Tibial artery (tissue), 4 donors: Measurements from ENCODE around the gene KLHL6.

Experiments
- DNase-seq, 2 donors: peaks; one replicate each; pipeline ENCODE4 v3.0.0-alpha.2; 2019
- H3K27ac ChIP-seq, 2 donors: fragments of 200-600 bp; sonication (generic) in 1 of 2; 1 replicate in 1 of 2; 2 replicates in 1 of 2; pipeline ENCODE4 v1.5.1; 2018 to 2019; ENCODE audit warnings: mild to moderate bottlenecking in 1 of 2
- H3K27me3 ChIP-seq, 2 donors: fragments of 200-600 bp; sonication (generic) in 1 of 2; one replicate each; pipeline versions ENCODE4 v1.5.1 to v1.6.0; 2016 to 2019
- H3K36me3 ChIP-seq, 3 donors: fragments of 200-600 bp; sonication (generic) in 2 of 3; one replicate each; pipeline ENCODE4 v1.5.1; 2016 to 2019; ENCODE audit warnings: mild to moderate bottlenecking in 2 of 3
- H3K4me1 ChIP-seq, 4 donors: fragments of 200-600 bp; sonication (generic) in 2 of 4; 1 replicate in 3 of 4; 2 replicates in 1 of 4; pipeline ENCODE4 v1.5.1; 2016 to 2019
- H3K4me3 ChIP-seq, 2 donors: fragments of 200-600 bp; sonication (generic) in 1 of 2; 1 replicate in 1 of 2; 2 replicates in 1 of 2; pipeline ENCODE4 v1.5.1; 2018 to 2019; ENCODE audit warnings: mild to moderate bottlenecking in 2 of 2
- H3K9me3 ChIP-seq, 3 donors: fragments of 200-600 bp; sonication (generic) in 1 of 3; one replicate each; pipeline ENCODE4 v1.5.1; 2016 to 2019
- CTCF ChIP-seq, 2 experiments: fragments of 200-600 bp in 1 of 2; fragments of 450-650 bp in 1 of 2; IDR thresholded peaks; one replicate each; pipeline ENCODE4 v1.5.1; 2017 to 2019; ENCODE audit warnings: antibody characterized with exemption in 2 of 2, mild to moderate bottlenecking in 1 of 2, moderate library complexity in 1 of 2
- intact Hi-C: fragments of 100-400 bp; cut with DNase I; formaldehyde crosslinking; loops from one replicate; pipeline ENCODE4 v1.15.0; 2023; ENCODE audit warnings: low total_unique reads

The KLHL6 gene

GRCh38 chr3:183551930-183552329, 3.6 kb downstream of the KLHL6 start:
- Histone ChIP-seq H3K36me3 (no peaks in the 10 kb centered on the region), H3K27me3 (no peaks in the 10 kb centered on the region), H3K4me1 (no peaks in the 10 kb centered on the region), H3K4me3 (no peak overlapping the region), H3K9me3 (no peaks in the 10 kb centered on the region), H3K27ac (no peak overlapping the region)
- TF ChIP-seq CTCF (IDR thresholded peaks at IDR 0.05), result no peak
- no peak for DNase-seq
- intact Hi-C loops, result no loop called here

GRCh38 chr3:183548262-183548769, 7.2 kb downstream of the KLHL6 start:
- intact Hi-C loops, result no loop called here
- no peak for DNase-seq
- no peak for TF ChIP-seq CTCF (IDR thresholded peaks at IDR 0.05)
- Histone ChIP-seq H3K36me3 (no peaks in the 10 kb centered on the region), H3K27ac (no peak overlapping the region), H3K4me1 (no peaks in the 10 kb centered on the region), H3K4me3 (no peak overlapping the region), H3K27me3 (no peaks in the 10 kb centered on the region), H3K9me3 (no peaks in the 10 kb centered on the region)

DNA sequence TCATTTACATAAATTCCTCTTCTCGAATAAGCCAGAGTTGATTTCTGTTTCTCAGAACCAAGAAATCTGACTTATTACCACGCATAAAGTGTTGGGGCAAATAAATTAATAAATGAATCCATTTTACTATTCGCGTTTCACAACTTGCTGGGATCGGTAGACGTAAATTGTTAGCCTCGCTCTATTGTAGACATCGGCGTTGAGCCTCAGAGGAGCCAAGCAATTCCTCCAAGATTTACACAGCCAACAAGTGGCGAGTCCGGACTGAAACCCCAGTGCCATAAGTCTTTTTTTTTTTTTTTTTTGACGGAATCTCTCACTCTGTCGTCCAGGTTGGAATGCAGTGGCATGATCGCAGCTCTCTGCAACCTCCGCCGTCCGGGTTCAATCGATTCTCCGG, 8.9 kb downstream of the KLHL6 start:
- H3K27ac ChIP-seq, result no peak overlapping the region
- no peaks in the 10 kb centered on the region for H3K27me3 ChIP-seq
- no peaks in the 10 kb centered on the region for H3K9me3 ChIP-seq
- no peak for TF ChIP-seq CTCF (IDR thresholded peaks at IDR 0.05)
- no peaks in the 10 kb centered on the region for H3K36me3 ChIP-seq
- DNase-seq, result no peak
- H3K4me3 ChIP-seq, result no peak overlapping the region
- intact Hi-C loops, result no loop called here
- H3K4me1 ChIP-seq, result no peaks in the 10 kb centered on the region

- Histone ChIP-seq H3K4me3 (no peak overlapping the region), H3K36me3 (no peaks in the 10 kb centered on the region), H3K27me3 (no peaks in the 10 kb centered on the region), H3K4me1 (no peaks in the 10 kb centered on the region), H3K27ac (no peak overlapping the region), H3K9me3 (no peaks in the 10 kb centered on the region)
- no peak for DNase-seq
- no peak for TF ChIP-seq CTCF (IDR thresholded peaks at IDR 0.05)
- intact Hi-C loops, result no loop called here
Measured at GRCh38 chr3:183545708-183546107, 9.8 kb downstream of the KLHL6 start.

DNA sequence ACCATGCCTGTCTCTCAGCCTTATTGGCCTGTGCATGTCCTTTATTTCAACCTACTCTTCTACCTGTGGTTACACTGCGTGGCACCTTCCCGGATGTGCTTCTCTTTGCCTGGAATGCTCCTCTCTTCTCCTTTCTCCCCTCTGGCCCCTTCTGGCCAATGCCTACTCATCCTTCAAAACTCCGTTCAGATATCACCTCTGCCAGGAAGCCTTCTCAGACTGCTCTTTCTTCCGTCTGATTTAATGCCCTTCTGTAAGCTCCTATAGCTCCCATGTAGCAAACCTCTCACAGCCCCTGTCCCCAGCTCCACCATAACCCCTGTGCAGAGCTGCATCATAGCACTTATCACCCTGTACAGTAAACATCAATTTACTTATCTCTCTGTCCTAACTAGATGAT, 13.2 kb downstream of the KLHL6 start:
- H3K4me3 ChIP-seq, result no peak overlapping the region
- H3K27me3 ChIP-seq, result no peaks in the 10 kb centered on the region
- no peak overlapping the region for H3K27ac ChIP-seq
- no peaks in the 10 kb centered on the region for H3K4me1 ChIP-seq
- no peak for DNase-seq
- no peak for TF ChIP-seq CTCF (IDR thresholded peaks at IDR 0.05)
- H3K9me3 ChIP-seq, result no peaks in the 10 kb centered on the region
- intact Hi-C loops, result no loop called here
- H3K36me3 ChIP-seq, result no peaks in the 10 kb centered on the region

DNA sequence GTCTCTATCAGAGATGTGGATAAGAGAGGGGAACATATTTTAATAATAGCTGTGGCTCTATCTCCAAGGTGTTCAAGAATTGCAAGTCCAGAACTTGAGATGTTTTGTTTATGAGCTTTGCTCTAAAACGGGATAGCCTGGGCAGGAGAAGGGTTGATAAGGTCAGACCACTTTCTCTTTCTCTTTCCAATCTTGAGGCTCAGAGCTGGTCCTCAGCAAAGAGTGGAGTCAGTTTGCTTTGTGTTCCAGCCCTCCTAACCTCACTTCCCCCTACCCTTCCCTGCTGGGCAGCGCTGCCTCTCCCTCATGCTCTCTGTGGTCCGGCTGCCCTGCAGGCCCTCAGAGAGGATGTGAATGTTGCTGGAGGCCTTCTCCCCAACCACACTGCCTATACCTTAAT, 13.8 kb downstream of the KLHL6 start:
- H3K4me1 ChIP-seq, result peaks cover 0 to 4% (median 0%) of the 10 kb centered on the region in 4 donors
- no peak for DNase-seq
- H3K27ac ChIP-seq, result no peak overlapping the region
- no peak overlapping the region for H3K4me3 ChIP-seq
- no peaks in the 10 kb centered on the region for H3K36me3 ChIP-seq
- TF ChIP-seq CTCF (IDR thresholded peaks at IDR 0.05), result no peak
- no peaks in the 10 kb centered on the region for H3K27me3 ChIP-seq
- H3K9me3 ChIP-seq, result no peaks in the 10 kb centered on the region
- intact Hi-C loops, result no loop called here
